ENCODE data around the gene COX7A2L.

- TF ChIP-seq TEAD4 (IDR thresholded peaks at IDR 0.05) = no peak
- TF ChIP-seq TAF1 (IDR thresholded peaks at IDR 0.05; ENCODE audit: low read depth) = no peak
- no peak for TF ChIP-seq EP300 (IDR thresholded peaks at IDR 0.05; ENCODE audit: borderline replicate concordance)
- no peak for TF ChIP-seq RAD21 (IDR thresholded peaks at IDR 0.05; ENCODE audit: low read depth)
- TF ChIP-seq, protein P1, sequence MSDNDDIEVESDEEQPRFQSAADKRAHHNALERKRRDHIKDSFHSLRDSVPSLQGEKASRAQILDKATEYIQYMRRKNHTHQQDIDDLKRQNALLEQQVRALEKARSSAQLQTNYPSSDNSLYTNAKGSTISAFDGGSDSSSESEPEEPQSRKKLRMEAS (IDR thresholded peaks at IDR 0.05) = no peak
- TF ChIP-seq YY1 (IDR thresholded peaks at IDR 0.05; ENCODE audit: low read depth) = no peak
- no peak for TF ChIP-seq TCF12 (IDR thresholded peaks at IDR 0.05; ENCODE audit: low read depth)
- TF ChIP-seq, protein P2, sequence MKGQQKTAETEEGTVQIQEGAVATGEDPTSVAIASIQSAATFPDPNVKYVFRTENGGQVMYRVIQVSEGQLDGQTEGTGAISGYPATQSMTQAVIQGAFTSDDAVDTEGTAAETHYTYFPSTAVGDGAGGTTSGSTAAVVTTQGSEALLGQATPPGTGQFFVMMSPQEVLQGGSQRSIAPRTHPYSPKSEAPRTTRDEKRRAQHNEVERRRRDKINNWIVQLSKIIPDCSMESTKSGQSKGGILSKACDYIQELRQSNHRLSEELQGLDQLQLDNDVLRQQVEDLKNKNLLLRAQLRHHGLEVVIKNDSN (IDR thresholded peaks at IDR 0.05) = no peak
- no peak for TF ChIP-seq CREB1 (IDR thresholded peaks at IDR 0.05; ENCODE audit: low read depth)
These were observed 1.6 kb downstream of the COX7A2L start for GRCh38 chr2:42359304-42359964.

Data from Ishikawa (cell line).